NCI-H82 treated with DMSO at 0.1 percent for 48 hours (cell line): ENCODE measurements around the gene UGT1A7.
A peak's percentile ranks its signal among the peaks of the same experiment; 100 is the strongest.

Experiments used
- DNase-seq: peaks from one replicate; lab custom pipeline; 2025; ENCODE audit not compliant: unreplicated experiment; lab: John Stamatoyannopoulos, UW

The UGT1A7 gene

GRCh38 chr2:233796254-233796653, 114.6 kb downstream of the UGT1A7 start:
- peak; percentile 80 for DNase-seq

- DNase-seq, result no peak
Measured at GRCh38 chr2:233798335-233799086, 116.8 kb downstream of the UGT1A7 start.

GRCh38 chr2:233799087-233799665, 117.5 kb downstream of the UGT1A7 start:
- DNase-seq, result no peak

GRCh38 chr2:233799716-233800115, 118.0 kb downstream of the UGT1A7 start:
- no peak for DNase-seq

- DNase-seq, result no peak
Measured at GRCh38 chr2:233800208-233800607, 118.5 kb downstream of the UGT1A7 start.

- DNase-seq, result no peak
Measured at GRCh38 chr2:233801357-233802131, 119.8 kb downstream of the UGT1A7 start.

GRCh38 chr2:233802132-233802815, 120.6 kb downstream of the UGT1A7 start:
- no peak for DNase-seq

- no peak for DNase-seq
Measured at GRCh38 chr2:233803292-233803911, 121.7 kb downstream of the UGT1A7 start.

- DNase-seq, result no peak
Measured at GRCh38 chr2:233803994-233804393, 122.3 kb downstream of the UGT1A7 start.

- DNase-seq, result no peak
Measured at GRCh38 chr2:233807215-233807865, 125.6 kb downstream of the UGT1A7 start.

GRCh38 chr2:233807966-233808935, 126.5 kb downstream of the UGT1A7 start:
- no peak for DNase-seq

- no peak for DNase-seq
Measured at GRCh38 chr2:233810385-233810784, 128.7 kb downstream of the UGT1A7 start.

- no peak for DNase-seq
Measured at GRCh38 chr2:233811087-233811486, 129.4 kb downstream of the UGT1A7 start.

- DNase-seq, result no peak
Measured at GRCh38 chr2:233811732-233812131, 130.0 kb downstream of the UGT1A7 start.

- no peak for DNase-seq
Measured at GRCh38 chr2:233813236-233814055, 131.7 kb downstream of the UGT1A7 start.

GRCh38 chr2:233814056-233814835, 132.5 kb downstream of the UGT1A7 start:
- peak; percentile 29 for DNase-seq

GRCh38 chr2:233815861-233816260, 134.2 kb downstream of the UGT1A7 start:
- DNase-seq, result no peak

GRCh38 chr2:233816334-233816733, 134.6 kb downstream of the UGT1A7 start:
- DNase-seq, result peak; percentile 13
